Neuronal stem cell (in vitro differentiated cells): Measurements from ENCODE around the gene CDPF1.
A peak's percentile ranks its signal among the peaks of the same experiment; 100 is the strongest.

ENCODE experiments used
- DNase-seq: peaks from one replicate; pipeline ENCODE4 v3.0.0-alpha.2; 2013; ENCODE audit warnings: low spot score
- H2AFZ ChIP-seq: one replicate; pipeline ENCODE4 v1.6.1; 2013; ENCODE audit warnings: mild to moderate bottlenecking, low read length, inconsistent platforms
- H2AK5ac ChIP-seq: 2 replicates; pipeline ENCODE4 v1.6.1; 2013; ENCODE audit warnings: low read depth, mild to moderate bottlenecking, inconsistent platforms, low read length, moderate library complexity, mixed read lengths
- H2BK120ac ChIP-seq: 2 replicates; pipeline ENCODE4 v1.6.1; 2013; ENCODE audit warnings: low read depth, mild to moderate bottlenecking, inconsistent platforms, low read length, moderate library complexity, mixed read lengths
- H2BK12ac ChIP-seq: one replicate; pipeline ENCODE4 v1.6.1; 2013; ENCODE audit warnings: low read length, inconsistent platforms
- H2BK15ac ChIP-seq: 2 replicates; pipeline ENCODE4 v1.6.1; 2013; ENCODE audit warnings: mild to moderate bottlenecking, low read length, inconsistent platforms, mixed read lengths
- H2BK5ac ChIP-seq: one replicate; pipeline ENCODE4 v1.6.1; 2013; ENCODE audit warnings: inconsistent platforms, mild to moderate bottlenecking, low read length, moderate library complexity
- H3K14ac ChIP-seq: one replicate; pipeline ENCODE4 v1.6.1; 2013; ENCODE audit warnings: low read length, inconsistent platforms
- H3K18ac ChIP-seq: 2 replicates; pipeline ENCODE4 v1.6.1; 2013; ENCODE audit warnings: low read length, inconsistent platforms
- H3K23ac ChIP-seq: 2 replicates; pipeline ENCODE4 v1.6.1; 2013; ENCODE audit warnings: low read depth, mild to moderate bottlenecking, mixed read lengths, low read length, inconsistent platforms; ENCODE audit not compliant: poor library complexity
- H3K27ac ChIP-seq: replicated peaks from 3 replicates; pipeline ENCODE4 v1.5.1; 2013; ENCODE audit warnings: low read length, inconsistent platforms
- H3K27me3 ChIP-seq, 3 experiments: 2 replicates each; pipeline ENCODE4 v1.6.1; 2013; ENCODE audit warnings: low read length in 3 of 3, mild to moderate bottlenecking in 2 of 3, inconsistent platforms in 1 of 3, low read depth in 1 of 3, mixed read lengths in 1 of 3, moderate library complexity in 1 of 3; ENCODE audit not compliant: control insufficient read depth in 3 of 3, insufficient read depth in 3 of 3
- H3K36me3 ChIP-seq, 2 donors: replicated peaks in 1 of 2; 2 replicates each; pipeline ENCODE4 v1.6.1; 2013; ENCODE audit warnings: low read length in 2 of 2; ENCODE audit not compliant: control insufficient read depth in 2 of 2, insufficient read depth in 2 of 2
- H3K4ac ChIP-seq: 2 replicates; pipeline ENCODE4 v1.6.1; 2013; ENCODE audit warnings: inconsistent platforms, mild to moderate bottlenecking, low read length, moderate library complexity
- H3K4me1 ChIP-seq, 2 donors: 1 replicate in 1 of 2; 2 replicates in 1 of 2; pipeline ENCODE4 v1.6.1; 2013; ENCODE audit warnings: low read length in 2 of 2, low read depth in 1 of 2; ENCODE audit not compliant: control insufficient read depth in 2 of 2, insufficient read depth in 1 of 2
- H3K4me2 ChIP-seq: one replicate; pipeline ENCODE4 v1.6.1; 2013; ENCODE audit warnings: mild to moderate bottlenecking, low read length, inconsistent platforms; ENCODE audit not compliant: insufficient read depth, poor library complexity, severe bottlenecking
- H3K4me3 ChIP-seq, 2 donors: 2 replicates each; pipeline ENCODE4 v1.5.1; 2013; ENCODE audit warnings: low read length in 2 of 2, mild to moderate bottlenecking in 2 of 2, inconsistent platforms in 1 of 2, moderate library complexity in 1 of 2
- H3K79me1 ChIP-seq: one replicate; pipeline ENCODE4 v1.6.1; 2013; ENCODE audit warnings: low read depth, mild to moderate bottlenecking, inconsistent platforms, low read length, moderate library complexity
- H3K9ac ChIP-seq: one replicate; pipeline ENCODE4 v1.6.1; 2013; ENCODE audit warnings: mild to moderate bottlenecking, low read depth, low read length, inconsistent platforms; ENCODE audit not compliant: poor library complexity
- H3K9me3 ChIP-seq, 2 donors: replicated peaks in 1 of 2; 2 replicates each; pipeline versions ENCODE3 to v1.6.1; 2013; ENCODE audit warnings: low read length in 2 of 2, mild to moderate bottlenecking in 2 of 2, inconsistent platforms in 1 of 2, low read depth in 1 of 2, mixed read lengths in 1 of 2, moderate library complexity in 1 of 2; ENCODE audit not compliant: control insufficient read depth in 2 of 2, insufficient read depth in 1 of 2
- H4K8ac ChIP-seq: one replicate; pipeline ENCODE4 v1.6.1; 2013; ENCODE audit warnings: low read depth, mild to moderate bottlenecking, inconsistent platforms, low read length, moderate library complexity
- H4K91ac ChIP-seq: one replicate; pipeline ENCODE4 v1.6.1; 2013; ENCODE audit warnings: low read length, low read depth, mild to moderate bottlenecking, inconsistent platforms; ENCODE audit not compliant: poor library complexity
- WGBS, 2 donors: extraction: QIAGEN DNeasy Blood & Tissue Kit; methylation state at CpG; one replicate each; pipeline ENCODE4 v1.1.7; 2013; ENCODE audit warnings: missing lambda C conversion rate in 2 of 2, mixed read lengths in 1 of 2; ENCODE audit not compliant: insufficient read length in 2 of 2, insufficient replicate concordance in 1 of 2; ENCODE audit errors: extremely low coverage in 2 of 2; 5-methylcytosine and 5-hydroxymethylcytosine counted together

Gene CDPF1

DNA sequence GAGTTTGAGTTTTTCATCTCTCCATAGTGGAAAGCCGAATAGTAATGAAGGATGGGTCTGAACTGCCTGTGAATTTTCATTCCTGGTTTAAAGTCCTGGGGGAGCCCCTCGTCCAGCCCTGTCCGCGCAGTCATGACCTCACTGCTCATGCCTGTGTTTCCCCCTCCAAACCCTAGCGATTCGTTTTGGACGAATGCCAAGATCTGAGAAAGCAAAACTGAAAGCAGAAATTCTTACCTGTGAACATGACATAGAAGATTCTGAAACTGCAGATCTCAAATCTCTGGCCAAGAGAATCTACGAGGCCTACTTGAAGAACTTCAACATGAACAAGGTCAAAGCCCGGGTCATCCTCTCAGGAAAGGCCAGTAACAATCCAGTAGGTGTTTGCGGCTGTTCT lies 30.5 kb downstream of the CDPF1 start:
- Histone ChIP-seq H3K9ac (no peak overlapping the region), H3K4ac (no peak overlapping the region), H3K27me3 (no peaks in the 10 kb centered on the region), H2BK120ac (no peak overlapping the region), H2BK5ac (no peak overlapping the region), H3K79me1 (peaks cover 1% of the 10 kb centered on the region), H2BK15ac (no peak overlapping the region), H3K18ac (no peak overlapping the region), H3K36me3 (peaks cover 0 to 4% of the 10 kb centered on the region in 2 donors), H3K4me1 (peaks cover 0 to 4% of the 10 kb centered on the region in 2 donors), H2AFZ (no peak overlapping the region), H4K8ac (no peak overlapping the region), H3K9me3 (no peaks in the 10 kb centered on the region), H4K91ac (no peak overlapping the region), H3K14ac (no peak overlapping the region), H3K27ac (no peak overlapping the region), H3K23ac (no peak overlapping the region), H2BK12ac (no peak overlapping the region), H3K4me3 (no peak overlapping the region), H2AK5ac (no peak overlapping the region), H3K4me2 (no peak overlapping the region)
- no peak for DNase-seq
- no CpG with 5 or more reads among the region's 10 CpGs for WGBS, 2 donors

DNA sequence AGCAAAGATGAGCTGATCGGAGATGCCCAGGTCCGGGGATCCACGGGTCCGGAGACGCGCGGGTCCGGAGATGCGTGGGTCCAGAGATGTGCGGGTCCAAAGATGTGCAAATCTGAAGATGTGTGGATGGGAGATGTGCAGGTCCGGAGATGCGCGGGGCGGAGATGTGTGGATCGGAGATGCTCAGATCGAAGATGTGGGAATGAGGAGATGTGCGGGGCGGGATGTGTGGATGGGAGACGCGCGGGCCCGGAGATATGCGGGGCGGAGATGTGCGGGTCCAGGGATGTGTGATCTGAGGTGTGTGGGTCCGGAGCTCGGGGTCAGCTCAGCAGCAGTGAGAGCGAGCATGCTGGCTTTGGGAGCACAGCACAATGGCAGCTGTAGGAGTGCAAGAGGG lies 35.5 kb downstream of the CDPF1 start:
- H3K4me2 ChIP-seq: no peak overlapping the region
- 100% methylated on average over 7 of the region's 28 CpGs; no CpG with 5 or more reads in 1 of the 2 donors for WGBS, 2 donors
- no peak overlapping the region for H3K14ac ChIP-seq
- no peak overlapping the region for H4K8ac ChIP-seq
- H2BK5ac ChIP-seq: no peak overlapping the region
- no peak overlapping the region for H3K18ac ChIP-seq
- H4K91ac ChIP-seq: no peak overlapping the region
- H3K36me3 ChIP-seq: peaks cover 0 to 4% of the 10 kb centered on the region in 2 donors
- no peak overlapping the region for H2BK120ac ChIP-seq
- H3K27me3 ChIP-seq: no peaks in the 10 kb centered on the region
- H3K4ac ChIP-seq: no peak overlapping the region
- H3K4me3 ChIP-seq: no peak overlapping the region
- no peak overlapping the region for H2AFZ ChIP-seq
- H3K9ac ChIP-seq: peak overlapping the region; percentile 44
- no peak overlapping the region for H2BK12ac ChIP-seq
- H3K4me1 ChIP-seq: no peaks in the 10 kb centered on the region
- H3K27ac ChIP-seq: no peak overlapping the region
- peaks cover 5% of the 10 kb centered on the region for H3K79me1 ChIP-seq
- peaks cover 3 to 10% of the 10 kb centered on the region in 2 donors for H3K9me3 ChIP-seq
- no peak for DNase-seq
- H2BK15ac ChIP-seq: no peak overlapping the region
- peak overlapping the region; percentile 56 for H2AK5ac ChIP-seq
- H3K23ac ChIP-seq: no peak overlapping the region

DNA sequence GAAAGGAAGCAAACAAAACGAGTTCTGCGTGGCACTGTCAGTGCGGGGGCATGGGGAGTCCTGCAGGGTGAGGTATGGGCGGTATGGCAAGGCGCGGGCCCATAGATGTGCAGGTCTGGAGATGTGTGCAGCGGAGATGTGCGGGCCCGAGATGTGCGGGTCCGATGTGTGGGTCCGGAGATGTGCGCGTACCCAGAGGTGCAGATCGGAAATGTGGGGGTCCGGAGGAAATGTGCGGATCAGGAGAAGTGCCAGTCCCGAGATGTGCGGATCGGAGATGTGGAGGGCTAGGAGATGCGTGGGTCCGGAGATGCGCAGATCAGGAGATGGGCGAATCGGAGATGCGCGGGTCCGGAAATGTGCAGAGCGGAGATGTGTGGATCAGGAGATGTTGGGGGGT lies 35.9 kb downstream of the CDPF1 start:
- H3K36me3 ChIP-seq: peaks cover 0 to 4% of the 10 kb centered on the region in 2 donors
- peak overlapping the region in 1 of 2 donors; percentile 39 for H3K4me3 ChIP-seq
- WGBS, 2 donors: no CpG with 5 or more reads among the region's 29 CpGs

DNA sequence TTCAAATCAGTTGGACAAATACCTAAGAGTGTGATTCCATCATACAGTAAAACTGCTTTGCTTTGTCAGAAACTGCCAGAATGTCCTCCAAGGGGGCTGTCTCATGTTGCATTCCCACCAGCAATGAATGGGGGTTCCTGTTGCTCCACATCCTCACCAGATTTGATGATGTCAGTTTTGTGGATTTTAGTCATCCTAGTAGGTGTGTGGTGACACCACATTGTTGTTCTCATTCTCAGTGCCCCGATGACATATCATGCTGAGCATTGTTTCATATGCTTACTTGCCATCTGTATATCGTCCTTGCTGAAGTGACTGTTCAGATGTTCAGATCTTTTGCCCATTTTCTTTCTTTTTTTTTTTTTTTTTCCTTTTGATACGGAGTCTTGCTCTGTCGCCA lies 37.0 kb downstream of the CDPF1 start:
- Histone ChIP-seq H3K27ac (no peak overlapping the region), H3K14ac (no peak overlapping the region), H2AFZ (no peak overlapping the region), H3K4me1 (no peaks in the 10 kb centered on the region), H3K4me2 (no peak overlapping the region), H3K79me1 (peaks cover 5% of the 10 kb centered on the region), H3K36me3 (peaks cover 0 to 4% of the 10 kb centered on the region in 2 donors), H4K91ac (no peak overlapping the region), H2BK12ac (no peak overlapping the region), H2BK120ac (no peak overlapping the region), H4K8ac (no peak overlapping the region), H3K4ac (no peak overlapping the region), H3K27me3 (no peaks in the 10 kb centered on the region), H2AK5ac (no peak overlapping the region), H3K23ac (no peak overlapping the region), H2BK15ac (no peak overlapping the region), H3K9ac (no peak overlapping the region), H3K4me3 (no peak overlapping the region), H3K9me3 (peaks cover 11 to 12% of the 10 kb centered on the region in 2 donors), H2BK5ac (no peak overlapping the region), H3K18ac (no peak overlapping the region)
- DNase-seq: no peak
- no CpG with 5 or more reads among the region's 4 CpGs for WGBS, 2 donors

More for the DNA sequence above, 35.9 kb downstream of the CDPF1 start:
- Histone ChIP-seq H3K9ac (peak overlapping the region; percentile 16), H3K18ac (no peak overlapping the region), H2BK120ac (no peak overlapping the region), H2AK5ac (peak overlapping the region; percentile 56), H3K27me3 (no peaks in the 10 kb centered on the region), H3K23ac (no peak overlapping the region), H4K91ac (no peak overlapping the region), H3K79me1 (peaks cover 5% of the 10 kb centered on the region), H3K4ac (no peak overlapping the region), H3K4me2 (no peak overlapping the region), H3K14ac (peak overlapping the region; percentile 31), H3K9me3 (peaks cover 5 to 10% of the 10 kb centered on the region in 2 donors), H4K8ac (no peak overlapping the region), H2AFZ (no peak overlapping the region), H3K4me1 (no peaks in the 10 kb centered on the region), H2BK5ac (no peak overlapping the region), H3K27ac (no peak overlapping the region), H2BK15ac (no peak overlapping the region), H2BK12ac (no peak overlapping the region)
- no peak for DNase-seq
